PC-3 (cell line): ENCODE data around the gene MCF2L2. TPM values are rescaled to one million over a fixed set of nuclear protein-coding genes. Genes with fewer than 3 reads are reported as not detected.
A peak's percentile ranks its signal among the peaks of the same experiment; 100 is the strongest.

Experiments
- ATAC-seq: fragments of 200-7000 bp; cut with Tn5 transposase; 2 replicates; pipeline ENCODE4 v1.9.1; 2020; ENCODE audit warnings: mild to moderate bottlenecking, moderate library complexity
- BruUV-seq: library from RNA; stranded (reverse); fragments of 400-500 nt; replicated peaks from 2 replicates; lab custom pipeline; 2021; lab: Mats Ljungman, UMichigan
- CTCF ChIA-PET: fragments of 300-600 bp; sonication (Branson Sonifier 250); formaldehyde crosslinking; loops from one replicate; lab custom pipeline; 2022; ENCODE audit warnings: antibody characterized with exemption; lab: Charles Lee
- POLR2A ChIA-PET: fragments of 300-600 bp; sonication (Branson Sonifier 250); formaldehyde crosslinking; loops from one replicate; lab custom pipeline; 2022; ENCODE audit warnings: antibody characterized with exemption; ENCODE audit not compliant: unreplicated experiment; lab: Charles Lee
- DNase-seq: peaks from one replicate; pipeline ENCODE4 v3.0.0-alpha.2; 2015
- H2AFZ ChIP-seq: fragments of 300-600 bp; sonication (generic); 2 replicates; pipeline ENCODE4 v1.6.0; 2016; ENCODE audit warnings: antibody characterized with exemption, low read length
- H3F3A ChIP-seq: fragments of 300-600 bp; sonication (generic); one replicate; pipeline ENCODE4 v1.6.0; 2017; ENCODE audit warnings: antibody characterized with exemption, low read length, control low read depth, mild to moderate bottlenecking; ENCODE audit not compliant: unreplicated experiment
- H3K27ac ChIP-seq: fragments of 300-600 bp; sonication (generic); 2 replicates; pipeline ENCODE4 v1.5.1; 2016; ENCODE audit warnings: mild to moderate bottlenecking, low read length
- H3K27me3 ChIP-seq: fragments of 300-600 bp; sonication (generic); 2 replicates; pipeline ENCODE4 v1.6.1; 2016; ENCODE audit warnings: low read length, mixed read lengths
- H3K36me3 ChIP-seq: fragments of 300-600 bp; sonication (generic); 2 replicates; pipeline ENCODE4 v1.6.1; 2016; ENCODE audit warnings: low read depth, mixed run types, low read length, mixed read lengths
- H3K4me1 ChIP-seq: fragments of 300-600 bp; sonication (generic); 2 replicates; pipeline ENCODE4 v1.5.1; 2016; ENCODE audit warnings: low read length; ENCODE audit not compliant: insufficient read depth
- H3K4me2 ChIP-seq: fragments of 300-600 bp; sonication (generic); 2 replicates; pipeline ENCODE4 v1.6.0; 2016; ENCODE audit warnings: low read length
- H3K4me3 ChIP-seq: fragments of 300-600 bp; sonication (generic); 2 replicates; pipeline ENCODE4 v1.5.1; 2016; ENCODE audit warnings: mild to moderate bottlenecking, low read length, mixed read lengths
- H3K79me2 ChIP-seq: fragments of 300-600 bp; sonication (generic); 2 replicates; pipeline ENCODE4 v1.6.1; 2017; ENCODE audit warnings: low read length, mixed read lengths
- H3K9ac ChIP-seq: fragments of 300-600 bp; sonication (generic); 2 replicates; pipeline ENCODE4 v1.6.0; 2016; ENCODE audit warnings: mild to moderate bottlenecking, low read length
- H3K9me2 ChIP-seq: fragments of 300-600 bp; sonication (generic); replicated peaks from 2 replicates; pipeline ENCODE4 v1.6.1; 2016; ENCODE audit warnings: mixed run types, low read length, mixed read lengths
- H3K9me3 ChIP-seq: fragments of 300-600 bp; sonication (generic); 2 replicates; pipeline ENCODE4 v1.6.1; 2016; ENCODE audit warnings: low read length, mixed read lengths
- H4K20me1 ChIP-seq: fragments of 300-600 bp; sonication (generic); 2 replicates; pipeline ENCODE4 v1.6.1; 2016; ENCODE audit warnings: low read length, mixed read lengths
- CTCF ChIP-seq: fragments of 300-600 bp; sonication (generic); conservative IDR thresholded peaks from 2 replicates; pipeline ENCODE4 v1.5.1; 2017; ENCODE audit warnings: antibody characterized with exemption, low read depth, mild to moderate bottlenecking, low read length
- EZH2 ChIP-seq: fragments of 300-600 bp; sonication (generic); IDR thresholded peaks from one replicate; pipeline ENCODE4 v1.6.1; 2017; ENCODE audit warnings: antibody characterized with exemption, mild to moderate bottlenecking, low read length; ENCODE audit not compliant: unreplicated experiment
- EZH2phosphoT487 ChIP-seq: fragments of 300-600 bp; sonication (generic); IDR thresholded peaks from 2 replicates; pipeline ENCODE4 v1.6.1; 2018; ENCODE audit warnings: mild to moderate bottlenecking, antibody characterized with exemption, low read length, borderline replicate concordance
- intact Hi-C: fragments of 100-400 bp; cut with micrococcal nuclease; formaldehyde crosslinking; loops from 2 replicates; pipeline ENCODE4 v1.9.0; 2023
- total RNA-seq: library from RNA; depleted of rRNA; stranded (reverse); fragments of >200 nt; gene quantifications from 2 replicates; pipeline ENCODE4 v1.2.3, GENCODE V29; 2014

Gene MCF2L2
- total RNA-seq, 1 experiment from 2014 or later: 3.6 TPM

- ATAC-seq: no peak
- intact Hi-C loops: loop anchor here (5.0 kb wide), 1 partner anchor 36 kb away; no protein-coding TSS in a partner anchor
- no peak overlapping the region for H3K4me3 ChIP-seq
- no peaks in the 10 kb centered on the region for H3K36me3 ChIP-seq
- no peaks in the 10 kb centered on the region for H4K20me1 ChIP-seq
- POLR2A ChIA-PET: no interaction called here
- no peak overlapping the region for H3K9ac ChIP-seq
- no peak overlapping the region for H3K4me2 ChIP-seq
- no peak for TF ChIP-seq CTCF
- no peak for TF ChIP-seq EZH2phosphoT487
- no peak for TF ChIP-seq EZH2
- H3K9me3 ChIP-seq: no peaks in the 10 kb centered on the region
- H2AFZ ChIP-seq: no peak overlapping the region
- no peaks in the 10 kb centered on the region for H3F3A ChIP-seq
- CTCF ChIA-PET: no interaction called here
- no peaks in the 10 kb centered on the region for H3K4me1 ChIP-seq
- no peaks in the 10 kb centered on the region for H3K27me3 ChIP-seq
- no peak for DNase-seq
- BruUV-seq: no TSS peak
- no peak overlapping the region for H3K27ac ChIP-seq
- no peaks in the 10 kb centered on the region for H3K9me2 ChIP-seq
- no peaks in the 10 kb centered on the region for H3K79me2 ChIP-seq
Measured at GRCh38 chr3:183163563-183163962, 264.9 kb downstream of the MCF2L2 start.

GRCh38 chr3:183161552-183162336 lies 266.7 kb downstream of the MCF2L2 start:
- Histone ChIP-seq H3K4me1 (no peaks in the 10 kb centered on the region), H4K20me1 (no peaks in the 10 kb centered on the region), H3K9me2 (no peaks in the 10 kb centered on the region), H3K9ac (no peak overlapping the region), H3F3A (no peaks in the 10 kb centered on the region), H3K27me3 (no peaks in the 10 kb centered on the region), H3K27ac (no peak overlapping the region), H3K9me3 (no peaks in the 10 kb centered on the region), H3K4me3 (peak overlapping the region; percentile 88), H3K79me2 (no peaks in the 10 kb centered on the region), H2AFZ (peak overlapping the region; percentile 99), H3K4me2 (peak overlapping the region; percentile 89), H3K36me3 (no peaks in the 10 kb centered on the region)
- BruUV-seq: TSS peak; percentile 52
- DNase-seq (no peak), ATAC-seq (no peak)
- POLR2A ChIA-PET: interaction anchor here (0.5 to 0.6 kb wide), 2 partner anchors 18 to 145 kb away, joined by 3 read pairs; no protein-coding TSS in a partner anchor
- TF ChIP-seq CTCF (no peak), EZH2phosphoT487 (no peak), EZH2 (no peak)
- CTCF ChIA-PET: no interaction called here
- intact Hi-C loops: loop anchor here (5.0 kb wide), 1 partner anchor 34 kb away; no protein-coding TSS in a partner anchor

GRCh38 chr3:183160616-183161015 lies 267.8 kb downstream of the MCF2L2 start:
- ChIA-PET POLR2A (no interaction called here), CTCF (no interaction called here)
- TF ChIP-seq EZH2phosphoT487 (no peak), CTCF (no peak), EZH2 (no peak)
- no peak for ATAC-seq
- Histone ChIP-seq H3K4me2 (no peak overlapping the region), H4K20me1 (no peaks in the 10 kb centered on the region), H2AFZ (no peak overlapping the region), H3K27ac (no peak overlapping the region), H3K4me3 (no peak overlapping the region), H3K9me3 (no peaks in the 10 kb centered on the region), H3K79me2 (no peaks in the 10 kb centered on the region), H3K36me3 (no peaks in the 10 kb centered on the region), H3K4me1 (no peaks in the 10 kb centered on the region), H3K9me2 (no peaks in the 10 kb centered on the region), H3K9ac (no peak overlapping the region), H3K27me3 (no peaks in the 10 kb centered on the region), H3F3A (no peaks in the 10 kb centered on the region)
- DNase-seq: no peak
- BruUV-seq: no TSS peak
- intact Hi-C loops: loop anchor here (5.0 kb wide), 1 partner anchor 33 kb away; no protein-coding TSS in a partner anchor
